Measurements from ENCODE around the gene TAF11L13.
"Not testable (repeated sequence)": the region's sequence is repeated elsewhere in the genome, so short reads cannot be mapped to it uniquely, and the experiment has no call there.

Gene TAF11L13

GRCh38 chr5:17620627-17621026, 11.3 kb upstream of the TAF11L13 start:
- H3K4me3 ChIP-seq (ENCODE audit: control insufficient read depth, low read depth, low read length), result no peak overlapping the region
- TF ChIP-seq CTCF (IDR thresholded peaks at IDR 0.05; ENCODE audit: control insufficient read depth, insufficient read depth, low read depth, low read length, missing control alignments), result no peak
- no peak for DNase-seq (ENCODE audit: low read depth)

GRCh38 chr5:17625686-17626085, 6.2 kb upstream of the TAF11L13 start:
- no peak for TF ChIP-seq CTCF (IDR thresholded peaks at IDR 0.05; ENCODE audit: control insufficient read depth, insufficient read depth, low read depth, low read length, missing control alignments)
- DNase-seq (ENCODE audit: low read depth), result no peak
- H3K4me3 ChIP-seq (ENCODE audit: control insufficient read depth, low read depth, low read length), result no peak overlapping the region

GRCh38 chr5:17634160-17634559, 2.3 kb downstream of the TAF11L13 start, which contains the start of gene TAF11L14:
TAF11L14 (plus strand) TSS chr5:17634460.
- DNase-seq (ENCODE audit: low read depth), result no peak
- no peak within 1 kb of the TSS for H3K4me3 ChIP-seq (ENCODE audit: control insufficient read depth, low read depth, low read length)
- no peak for TF ChIP-seq CTCF (IDR thresholded peaks at IDR 0.05; ENCODE audit: control insufficient read depth, insufficient read depth, low read depth, low read length, missing control alignments)

DNA sequence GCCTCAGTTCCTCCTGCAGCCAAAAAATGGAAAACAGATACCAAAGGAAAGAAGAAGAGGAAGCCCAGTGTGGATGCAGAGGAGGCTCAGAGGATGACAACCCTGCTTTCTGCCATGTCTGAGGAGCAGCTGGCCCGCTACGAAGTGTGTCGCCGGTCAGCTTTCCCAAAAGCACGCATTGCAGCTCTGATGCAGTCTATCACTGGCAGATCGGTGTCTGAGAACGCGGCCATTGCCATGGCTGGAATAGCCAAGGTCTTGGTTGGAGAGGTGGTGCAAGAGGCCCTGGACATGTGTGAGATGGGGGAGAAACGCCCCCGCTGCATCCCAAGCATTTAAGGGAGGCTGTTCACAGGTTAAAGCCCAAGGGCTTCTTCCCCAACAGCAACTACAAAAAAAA, 17.3 kb downstream of the TAF11L13 start:
- H3K4me3 ChIP-seq (ENCODE audit: control insufficient read depth, low read depth, low read length); DNase-seq (ENCODE audit: low read depth): not testable (repeated sequence)

DNA sequence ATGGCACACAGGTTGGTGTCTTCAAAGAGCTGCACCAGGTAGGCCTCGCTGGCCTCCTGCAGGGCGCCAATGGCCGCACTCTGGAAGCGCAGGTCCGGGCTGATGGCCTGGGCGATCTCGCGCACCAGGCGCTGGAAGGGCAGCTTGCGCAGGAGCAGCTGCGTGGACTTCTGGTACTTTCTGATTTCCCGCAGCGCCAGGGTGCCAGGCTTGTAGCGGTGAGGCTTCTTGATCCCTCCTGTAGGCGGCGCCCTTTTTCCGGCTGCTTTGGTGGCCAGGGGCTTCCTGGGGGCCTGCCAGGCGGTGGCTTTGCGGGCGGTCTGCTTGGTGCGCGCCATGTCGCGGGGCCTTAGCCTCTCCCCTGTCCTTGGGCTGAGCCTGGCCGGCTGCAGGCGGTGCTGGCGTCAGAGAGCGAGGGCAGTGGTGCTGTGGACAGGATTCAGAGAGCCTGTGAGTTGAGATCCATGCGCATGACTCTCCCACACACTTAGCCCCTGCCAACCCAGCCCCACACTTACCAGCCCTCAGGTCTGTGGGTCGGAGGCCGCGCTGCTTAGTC, 23.4 kb downstream of the TAF11L13 start:
- not testable (repeated sequence) for DNase-seq (ENCODE audit: low read depth)

GRCh38 chr5:17655921-17656320, 24.0 kb downstream of the TAF11L13 start:
- no peak for DNase-seq (ENCODE audit: low read depth)
- TF ChIP-seq CTCF (IDR thresholded peaks at IDR 0.05; ENCODE audit: control insufficient read depth, insufficient read depth, low read depth, low read length, missing control alignments), result no peak

More for the DNA sequence above, 23.4 kb downstream of the TAF11L13 start:
- H3K4me3 ChIP-seq (ENCODE audit: control insufficient read depth, low read depth, low read length), result not testable (repeated sequence)

GRCh38 chr5:17663182-17663581, 31.3 kb downstream of the TAF11L13 start:
- no peak for DNase-seq (ENCODE audit: low read depth)
- H3K4me3 ChIP-seq (ENCODE audit: control insufficient read depth, low read depth, low read length), result no peak overlapping the region
- no peak for TF ChIP-seq CTCF (IDR thresholded peaks at IDR 0.05; ENCODE audit: control insufficient read depth, insufficient read depth, low read depth, low read length, missing control alignments)

More at GRCh38 chr5:17655921-17656320, 24.0 kb downstream of the TAF11L13 start:
- no peak overlapping the region for H3K4me3 ChIP-seq (ENCODE audit: control insufficient read depth, low read depth, low read length)

DNA sequence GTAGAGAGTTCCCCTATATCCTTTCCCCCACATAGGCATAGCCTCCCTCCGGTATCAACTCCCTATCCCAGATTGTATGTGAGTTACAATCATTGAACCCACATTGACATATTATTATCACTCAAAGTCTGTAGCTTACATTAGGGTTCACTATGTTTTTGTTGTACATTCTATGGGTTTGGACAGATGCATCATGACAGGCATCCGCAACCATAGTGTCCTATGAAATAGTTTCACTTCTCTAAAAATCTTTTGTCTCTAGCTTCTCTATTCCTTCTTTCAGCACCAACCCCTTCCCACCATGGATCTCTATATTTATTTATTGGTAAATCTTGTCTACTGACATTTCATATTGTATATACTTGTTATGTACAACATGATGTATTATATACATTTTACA, 33.9 kb downstream of the TAF11L13 start:
- no peak for DNase-seq (ENCODE audit: low read depth)
- TF ChIP-seq CTCF (IDR thresholded peaks at IDR 0.05; ENCODE audit: control insufficient read depth, insufficient read depth, low read depth, low read length, missing control alignments), result no peak
- H3K4me3 ChIP-seq (ENCODE audit: control insufficient read depth, low read depth, low read length), result no peak overlapping the region

All from AG09309 (cell line).